ENCODE results near the gene PTP4A2. TPM values are rescaled to one million over a fixed set of nuclear protein-coding genes. Genes with fewer than 3 reads are reported as not detected.

PTP4A2 gene
- total RNA-seq, 2 donors from 2014 or later = 240 to 332 TPM

DNA sequence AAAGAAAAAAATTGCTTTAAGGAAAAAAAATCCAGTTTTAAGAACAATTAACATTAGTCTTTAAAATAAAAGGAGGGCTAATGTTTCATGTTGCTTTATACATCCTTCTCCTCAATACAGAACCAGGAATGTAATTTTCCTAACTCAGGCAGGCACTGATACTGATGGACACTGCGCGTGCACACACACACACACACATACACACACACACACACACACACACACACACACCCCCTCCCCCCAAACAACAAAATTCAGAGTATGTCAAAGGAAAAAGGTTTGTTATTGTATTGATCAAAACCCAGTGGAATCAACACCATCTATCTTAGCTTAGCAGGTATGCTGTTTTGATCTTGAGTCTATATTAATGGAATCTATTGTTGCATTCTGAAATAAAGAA is 31.6 kb downstream of the PTP4A2 start:
- DNase-seq = no peak
- Histone ChIP-seq H3K36me3 (peaks cover 16% of the 10 kb centered on the region), H3K9me3 (no peaks in the 10 kb centered on the region), H3K4me3 (no peak overlapping the region), H3K4me1 (no peaks in the 10 kb centered on the region), H3K27ac (no peak overlapping the region), H3K9ac (ENCODE audit: low read depth in 2 of 2, low read length in 2 of 2) (no peak overlapping the region), H3K27me3 (no peaks in the 10 kb centered on the region)
- TF ChIP-seq, protein P1, sequence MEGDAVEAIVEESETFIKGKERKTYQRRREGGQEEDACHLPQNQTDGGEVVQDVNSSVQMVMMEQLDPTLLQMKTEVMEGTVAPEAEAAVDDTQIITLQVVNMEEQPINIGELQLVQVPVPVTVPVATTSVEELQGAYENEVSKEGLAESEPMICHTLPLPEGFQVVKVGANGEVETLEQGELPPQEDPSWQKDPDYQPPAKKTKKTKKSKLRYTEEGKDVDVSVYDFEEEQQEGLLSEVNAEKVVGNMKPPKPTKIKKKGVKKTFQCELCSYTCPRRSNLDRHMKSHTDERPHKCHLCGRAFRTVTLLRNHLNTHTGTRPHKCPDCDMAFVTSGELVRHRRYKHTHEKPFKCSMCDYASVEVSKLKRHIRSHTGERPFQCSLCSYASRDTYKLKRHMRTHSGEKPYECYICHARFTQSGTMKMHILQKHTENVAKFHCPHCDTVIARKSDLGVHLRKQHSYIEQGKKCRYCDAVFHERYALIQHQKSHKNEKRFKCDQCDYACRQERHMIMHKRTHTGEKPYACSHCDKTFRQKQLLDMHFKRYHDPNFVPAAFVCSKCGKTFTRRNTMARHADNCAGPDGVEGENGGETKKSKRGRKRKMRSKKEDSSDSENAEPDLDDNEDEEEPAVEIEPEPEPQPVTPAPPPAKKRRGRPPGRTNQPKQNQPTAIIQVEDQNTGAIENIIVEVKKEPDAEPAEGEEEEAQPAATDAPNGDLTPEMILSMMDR (IDR thresholded peaks at IDR 0.05) = no peak
- intact Hi-C loops (cut with DNase I) = no loop called here

DNA sequence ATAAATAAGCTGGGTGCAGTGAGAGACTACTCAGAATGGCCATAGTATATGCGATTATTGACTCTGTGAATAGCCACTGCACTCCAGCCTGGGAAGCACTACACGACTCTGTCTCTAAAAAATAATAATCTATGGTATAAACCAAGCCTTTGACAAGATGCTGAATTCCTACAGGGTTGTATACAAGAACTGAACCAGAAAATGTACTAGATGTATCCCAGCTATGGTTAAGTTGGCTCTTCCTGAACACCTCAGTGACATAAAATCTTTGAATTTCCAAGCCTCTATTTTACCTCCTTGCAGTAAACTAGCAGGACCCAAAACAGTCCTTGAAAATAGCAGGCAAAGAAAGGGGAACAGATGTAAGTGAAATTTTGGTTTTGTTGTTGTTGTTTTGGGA is 32.5 kb downstream of the PTP4A2 start:
- Histone ChIP-seq H3K4me1 (no peaks in the 10 kb centered on the region), H3K27me3 (no peaks in the 10 kb centered on the region), H3K9ac (ENCODE audit: low read depth in 2 of 2, low read length in 2 of 2) (no peak overlapping the region), H3K27ac (no peak overlapping the region), H3K9me3 (no peaks in the 10 kb centered on the region), H3K36me3 (peaks cover 16% of the 10 kb centered on the region), H3K4me3 (no peak overlapping the region)
- TF ChIP-seq, protein P1 (IDR thresholded peaks at IDR 0.05) = no peak
- DNase-seq = no peak
- intact Hi-C loops (cut with DNase I) = no loop called here

GRCh38 chr1:31905093-31905509 is 33.1 kb downstream of the PTP4A2 start:
- Histone ChIP-seq H3K4me1 (no peaks in the 10 kb centered on the region), H3K36me3 (peaks cover 16% of the 10 kb centered on the region), H3K27me3 (no peaks in the 10 kb centered on the region), H3K4me3 (no peak overlapping the region), H3K9ac (ENCODE audit: low read depth in 2 of 2, low read length in 2 of 2) (no peak overlapping the region), H3K27ac (no peak overlapping the region), H3K9me3 (no peaks in the 10 kb centered on the region)
- TF ChIP-seq, protein P1 (IDR thresholded peaks at IDR 0.05) = no peak
- intact Hi-C loops (cut with DNase I) = no loop called here
- no peak for DNase-seq

DNA sequence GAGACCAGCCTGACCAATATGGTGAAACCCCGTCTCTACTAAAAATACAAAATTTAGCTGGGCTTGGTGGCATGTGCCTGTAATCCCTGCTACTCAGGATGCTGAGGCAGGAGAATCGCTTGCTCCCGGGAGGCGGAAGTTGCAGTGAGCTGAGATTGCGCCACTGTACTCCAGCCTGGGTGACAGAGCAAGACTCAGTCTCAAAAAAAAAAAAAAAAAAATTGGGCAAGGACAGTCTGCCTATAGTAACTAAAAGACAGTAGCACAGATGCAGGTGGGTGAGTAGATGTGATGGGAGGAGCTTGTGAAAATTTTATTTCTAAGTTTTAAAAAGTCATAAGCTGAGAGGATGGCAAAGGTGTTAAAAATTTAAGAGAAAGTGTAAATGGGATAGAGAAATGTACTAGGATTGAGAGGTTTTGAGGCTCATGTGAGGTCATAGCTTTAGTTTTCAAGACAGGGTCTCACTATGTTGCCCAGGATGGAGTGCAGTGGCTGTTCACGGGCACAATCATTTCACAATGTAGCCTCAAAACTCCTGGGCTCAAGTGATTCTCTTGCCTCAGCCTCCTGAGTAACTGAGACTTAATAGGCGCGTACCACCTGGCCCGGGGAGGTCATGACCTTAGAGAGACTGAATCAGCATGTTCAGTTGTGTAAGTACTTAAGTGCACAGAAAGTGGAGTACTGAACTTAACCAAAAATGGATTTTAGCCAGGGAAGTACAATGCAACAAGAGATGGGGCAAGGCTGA is 33.7 kb downstream of the PTP4A2 start:
- Histone ChIP-seq H3K27me3 (no peaks in the 10 kb centered on the region), H3K9ac (ENCODE audit: low read depth in 2 of 2, low read length in 2 of 2) (no peak overlapping the region), H3K36me3 (peaks cover 10% of the 10 kb centered on the region), H3K4me3 (no peak overlapping the region), H3K4me1 (no peaks in the 10 kb centered on the region), H3K27ac (no peak overlapping the region), H3K9me3 (no peaks in the 10 kb centered on the region)
- TF ChIP-seq, protein P1 (IDR thresholded peaks at IDR 0.05) = no peak
- no peak for DNase-seq
- intact Hi-C loops (cut with DNase I) = no loop called here

DNA sequence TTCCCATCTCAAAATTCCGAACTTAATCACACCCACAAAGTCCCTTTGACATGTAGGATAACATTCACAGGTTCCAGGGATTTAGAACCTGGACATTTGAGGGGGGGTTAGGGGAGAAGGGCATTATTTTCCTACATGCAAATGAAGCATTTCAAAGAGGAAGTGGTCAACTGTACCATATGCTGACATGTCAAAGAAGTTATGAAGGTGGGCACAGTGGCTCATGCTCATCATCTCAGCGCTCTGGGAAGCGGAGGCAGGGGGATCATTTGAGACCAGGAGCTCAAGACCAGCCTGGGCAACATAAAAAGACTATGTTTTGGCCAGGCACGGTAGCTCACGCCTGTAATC is 35.7 kb downstream of the PTP4A2 start:
- H3K27me3 ChIP-seq = no peaks in the 10 kb centered on the region
- intact Hi-C loops (cut with DNase I) = no loop called here
- no peak overlapping the region for H3K27ac ChIP-seq
- H3K9ac ChIP-seq (ENCODE audit: low read depth in 2 of 2, low read length in 2 of 2) = no peak overlapping the region
- no peak for DNase-seq
- no peaks in the 10 kb centered on the region for H3K4me1 ChIP-seq
- no peak overlapping the region for H3K4me3 ChIP-seq
- TF ChIP-seq, protein P1 (IDR thresholded peaks at IDR 0.05) = no peak
- no peaks in the 10 kb centered on the region for H3K9me3 ChIP-seq
- no peaks in the 10 kb centered on the region for H3K36me3 ChIP-seq

All from colonic mucosa (tissue), 4 donors.